HCT116 (cell line): ENCODE measurements around the gene CPNE2. TPM values are rescaled to one million over a fixed set of nuclear protein-coding genes. Genes with fewer than 3 reads are reported as not detected.

Experiments used
- ATAC-seq: fragments of 200-7000 bp; cut with Tn5 transposase; 2 replicates; pipeline ENCODE4 v1.9.1; 2020; ENCODE audit warnings: mild to moderate bottlenecking, moderate library complexity
- BruUV-seq: library from RNA; stranded (reverse); fragments of 400-500 nt; replicated peaks from 2 replicates; lab custom pipeline; 2021; lab: Mats Ljungman, UMichigan
- CTCF ChIA-PET: fragments of 300-600 bp; sonication (Branson Sonifier 250); formaldehyde crosslinking; loops from one replicate; lab custom pipeline; 2021; ENCODE audit warnings: antibody characterized with exemption; lab: Charles Lee
- POLR2A ChIA-PET: fragments of 300-600, 350-600 bp; sonication (Branson Sonifier 250); formaldehyde crosslinking; loops from one replicate; lab custom pipeline; 2021; ENCODE audit warnings: antibody characterized with exemption; lab: Charles Lee
- RAD21 ChIA-PET, 2 experiments: fragments of 300-600 bp; sonication (Branson Sonifier 250); formaldehyde crosslinking; loops; one replicate each; lab custom pipeline; 2023; ENCODE audit warnings: low total read pairs in 2 of 2; ENCODE audit not compliant: uncharacterized antibody in 2 of 2, unreplicated experiment in 2 of 2, low non-redundant PET in 1 of 2; lab: Charles Lee
- DNase-seq: peaks from one replicate; pipeline ENCODE4 v3.0.0-alpha.2; 2010; ENCODE audit warnings: low read depth, low spot score
- H2AFZ ChIP-seq: fragments of 200-600 bp; shearing (Covaris generic), sonication (generic); 2 replicates; pipeline ENCODE4 v1.6.1; 2017; ENCODE audit warnings: low read depth, mixed run types, mixed read lengths, antibody characterized with exemption, low read length; ENCODE audit not compliant: poor library complexity, severe bottlenecking
- H3K27ac ChIP-seq: 2 replicates; pipeline ENCODE4 v1.5.1; 2012; ENCODE audit warnings: low read depth, low read length
- H3K27me3 ChIP-seq: fragments of 200-600 bp; sonication (generic); 2 replicates; pipeline ENCODE4 v1.6.1; 2016; ENCODE audit warnings: mixed run types, low read length, mixed read lengths; ENCODE audit not compliant: insufficient read depth
- H3K36me3 ChIP-seq, 2 experiments: fragments of 200-500 bp in 1 of 2; fragments of 200-600 bp in 1 of 2; sonication (Bioruptor generic) in 1 of 2; sonication (generic) in 1 of 2; 2 replicates each; pipeline versions ENCODE4 v1.5.1 to v1.6.1; 2014 to 2016; ENCODE audit warnings: low read length in 2 of 2, inconsistent platforms in 1 of 2, mixed read lengths in 1 of 2, mixed run types in 1 of 2; ENCODE audit not compliant: insufficient read depth in 2 of 2, control insufficient read depth in 1 of 2
- H3K4me1 ChIP-seq, 2 experiments: fragments of 200-600 bp in 1 of 2; sonication (generic) in 1 of 2; 2 replicates each; pipeline versions ENCODE4 v1.5.1 to v1.6.1; 2012 to 2017; ENCODE audit warnings: low read length in 2 of 2, inconsistent platforms in 1 of 2, mild to moderate bottlenecking in 1 of 2, mixed read lengths in 1 of 2, mixed run types in 1 of 2, moderate library complexity in 1 of 2; ENCODE audit not compliant: insufficient read depth in 2 of 2, control insufficient read depth in 1 of 2
- H3K4me2 ChIP-seq: fragments of 200-600 bp; sonication (generic); 2 replicates; pipeline ENCODE4 v1.6.1; 2017; ENCODE audit warnings: mixed run types, low read length, mixed read lengths
- H3K4me3 ChIP-seq, 2 experiments: fragments of 200-600 bp in 1 of 2; sonication (generic) in 1 of 2; replicated peaks in 1 of 2; 2 replicates each; pipeline ENCODE4 v1.5.1; 2011 to 2016; ENCODE audit warnings: low read length in 2 of 2, control low read depth in 1 of 2, low read depth in 1 of 2, mild to moderate bottlenecking in 1 of 2, mixed read lengths in 1 of 2, mixed run types in 1 of 2
- H3K79me2 ChIP-seq: fragments of 200-600 bp; sonication (generic); 2 replicates; pipeline ENCODE4 v1.6.1; 2017; ENCODE audit warnings: mild to moderate bottlenecking, mixed run types, low read length, moderate library complexity, mixed read lengths; ENCODE audit not compliant: insufficient read depth
- H3K9ac ChIP-seq: fragments of 200-600 bp; sonication (generic); 2 replicates; pipeline ENCODE4 v1.6.1; 2016; ENCODE audit warnings: low read length, mixed read lengths
- H3K9me2 ChIP-seq: fragments of 200-600 bp; sonication (generic), shearing (Covaris generic); 2 replicates; pipeline ENCODE4 v1.6.1; 2017; ENCODE audit warnings: mixed run types, mild to moderate bottlenecking, moderate library complexity; ENCODE audit not compliant: insufficient read depth
- H3K9me3 ChIP-seq, 2 experiments: fragments of 200-500 bp in 1 of 2; fragments of 200-600 bp in 1 of 2; sonication (Bioruptor generic) in 1 of 2; sonication (generic) in 1 of 2; 2 replicates each; pipeline ENCODE4 v1.6.1; 2014 to 2017; ENCODE audit warnings: low read length in 2 of 2, mixed read lengths in 2 of 2, inconsistent platforms in 1 of 2, low read depth in 1 of 2, mild to moderate bottlenecking in 1 of 2, mixed run types in 1 of 2, moderate library complexity in 1 of 2; ENCODE audit not compliant: control insufficient read depth in 1 of 2, insufficient read depth in 1 of 2
- H4K20me1 ChIP-seq: fragments of 200-600 bp; sonication (generic), shearing (Covaris generic); 2 replicates; pipeline ENCODE4 v1.6.1; 2017; ENCODE audit warnings: mixed run types, mild to moderate bottlenecking, moderate library complexity; ENCODE audit not compliant: insufficient read depth
- CBX3 ChIP-seq: IDR thresholded peaks from 2 replicates; pipeline ENCODE4 v1.6.1; 2012; ENCODE audit warnings: low read depth
- CEBPB ChIP-seq: IDR thresholded peaks from 2 replicates; pipeline ENCODE4 v1.6.1; 2012; ENCODE audit warnings: low read depth
- EZH2phosphoT487 ChIP-seq: fragments of 200-600 bp; IDR thresholded peaks from 2 replicates; pipeline ENCODE4 v1.6.1; 2018; ENCODE audit warnings: antibody characterized with exemption, borderline replicate concordance
- REST ChIP-seq: IDR thresholded peaks from 2 replicates; pipeline ENCODE4 v1.6.1; 2012; ENCODE audit warnings: low read depth
- SIN3A ChIP-seq: IDR thresholded peaks from 2 replicates; pipeline ENCODE4 v1.6.1; 2012; ENCODE audit warnings: low read depth
- SP1 ChIP-seq: IDR thresholded peaks from 2 replicates; pipeline ENCODE4 v1.6.1; 2012; ENCODE audit warnings: low read depth
- ZFX ChIP-seq: fragments of 450-650 bp; IDR thresholded peaks from 2 replicates; pipeline ENCODE4 v1.6.1; 2017
- intact Hi-C: fragments of 100-400 bp; cut with micrococcal nuclease; formaldehyde crosslinking; loops from 2 replicates; pipeline ENCODE4 v1.10.0; 2022
- total RNA-seq: library from RNA; stranded (reverse); gene quantifications from one replicate; pipeline ENCODE4 v1.2.1, GENCODE V29; 2021; ENCODE audit not compliant: unreplicated experiment

The CPNE2 gene
- total RNA-seq, 1 experiment from 2014 or later: 31.2 TPM

GRCh38 chr16:57159447-57159846 is 67.1 kb downstream of the CPNE2 start (continued):
- TF ChIP-seq SIN3A: no peak
- TF ChIP-seq, all 23 proteins: peak for 0

GRCh38 chr16:57163842-57164241 is 71.5 kb downstream of the CPNE2 start:
- Histone ChIP-seq H3K9me3 (no peaks in the 10 kb centered on the region), H3K4me3 (no peak overlapping the region), H3K4me2 (no peak overlapping the region)
- no peak for DNase-seq
- POLR2A ChIA-PET: no interaction called here
- CTCF ChIA-PET: no interaction called here
- BruUV-seq: no TSS peak
- RAD21 ChIA-PET: no interaction called here
- no peak for TF ChIP-seq SP1
- no peak for TF ChIP-seq ZFX
- TF ChIP-seq REST: no peak
- TF ChIP-seq CEBPB: no peak
- no peak for TF ChIP-seq EZH2phosphoT487
- no peak for TF ChIP-seq CBX3
- TF ChIP-seq, all 23 proteins: peak for 0
- Histone ChIP-seq H3K27ac (no peak overlapping the region), H3K9me2 (no peaks in the 10 kb centered on the region), H3K79me2 (no peaks in the 10 kb centered on the region), H3K9ac (no peak overlapping the region), H4K20me1 (no peaks in the 10 kb centered on the region), H3K36me3 (peaks cover 40 to 47% of the 10 kb centered on the region in 2 experiments), H2AFZ (no peak overlapping the region), H3K27me3 (no peaks in the 10 kb centered on the region), H3K4me1 (no peaks in the 10 kb centered on the region)
- intact Hi-C loops: no loop called here
- ATAC-seq: no peak
